Activated T-helper 17 cell treated with anti-CD3 and anti-CD28 coated beads, Interleukin-2, amount 50 U/mL, for 72 hours (primary cell): ENCODE data around the gene TGFB1. TPM values are rescaled to one million over a fixed set of nuclear protein-coding genes. Genes with fewer than 3 reads are reported as not detected.
A peak's percentile ranks its signal among the peaks of the same experiment; 100 is the strongest.
"Not testable (repeated sequence)": the region's sequence is repeated elsewhere in the genome, so short reads cannot be mapped to it uniquely, and the experiment has no call there.

Source experiments
- ATAC-seq: fragments of 150-1000 bp; cut with Tn5 transposase; replicated peaks from 2 replicates; pipeline ENCODE4 v1.10.0; 2021; ENCODE audit warnings: mild to moderate bottlenecking, moderate library complexity
- H3K27ac Mint-ChIP-seq: one replicate; pipeline ENCODE4 v1.8.0; 2022; ENCODE audit warnings: mixed read lengths
- H3K27me3 Mint-ChIP-seq: one replicate; pipeline ENCODE4 v1.8.0; 2022; ENCODE audit warnings: mixed read lengths
- H3K36me3 Mint-ChIP-seq: one replicate; pipeline ENCODE4 v1.8.0; 2022; ENCODE audit warnings: low read depth, mild to moderate bottlenecking, mixed read lengths
- H3K4me1 Mint-ChIP-seq: one replicate; pipeline ENCODE4 v1.8.0; 2022; ENCODE audit warnings: mixed read lengths
- H3K4me3 Mint-ChIP-seq: one replicate; pipeline ENCODE4 v1.8.0; 2022; ENCODE audit warnings: mild to moderate bottlenecking, mixed read lengths
- H3K9me3 Mint-ChIP-seq: one replicate; pipeline ENCODE4 v1.8.0; 2022; ENCODE audit warnings: mixed read lengths
- total RNA-seq, 2 donors: library from RNA; stranded (reverse); gene quantifications; one replicate each; pipeline ENCODE4 v1.2.3, GENCODE V29; 2022

The TGFB1 gene
- total RNA-seq, result 100 to 1,000 TPM; 107 to 158 TPM

DNA sequence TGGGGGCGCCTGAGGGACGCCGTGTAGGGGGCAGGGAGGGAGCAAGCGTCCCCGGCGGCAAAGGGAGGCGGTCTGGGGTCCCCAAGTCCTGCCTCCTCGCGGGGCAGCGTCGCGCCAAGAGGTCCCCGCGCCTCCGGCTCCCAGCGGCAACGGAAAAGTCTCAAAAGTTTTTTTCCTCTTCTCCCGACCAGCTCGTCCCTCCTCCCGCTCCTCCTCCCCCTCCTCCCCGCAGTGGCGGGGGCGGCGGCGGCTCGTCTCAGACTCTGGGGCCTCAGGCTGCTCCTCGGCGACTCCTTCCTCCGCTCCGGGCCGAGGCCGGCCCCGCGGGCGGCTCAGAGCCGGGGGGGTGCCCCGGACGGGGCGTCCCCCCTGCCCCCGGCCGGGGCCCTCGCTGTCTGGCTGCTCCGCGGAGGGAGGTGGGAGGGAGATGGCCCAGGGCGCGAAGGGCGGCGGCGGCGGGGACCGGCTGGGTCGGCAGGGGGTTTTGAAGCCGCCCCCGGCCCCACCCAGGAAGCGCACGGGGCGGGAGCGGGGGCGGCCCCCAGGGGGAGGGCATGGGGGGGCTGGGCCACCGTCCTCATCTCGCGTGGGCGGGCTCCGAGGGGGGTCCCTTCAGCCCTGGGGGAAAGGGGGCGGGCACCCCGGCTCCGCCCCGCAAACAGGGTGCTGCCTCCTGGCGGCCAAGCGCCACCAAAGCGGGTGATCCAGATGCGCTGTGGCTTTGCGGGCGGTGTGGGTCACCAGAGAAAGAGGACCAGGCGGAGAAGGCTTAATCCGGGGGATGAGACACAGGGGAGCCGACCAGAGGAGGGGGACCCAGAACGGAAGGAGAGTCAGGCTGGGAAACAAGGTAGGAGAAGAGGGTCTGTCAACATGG lies at the start of gene TGFB1:
Gene TGFB1, minus strand, starts transcription at position 457 of the 877 bp plus-strand sequence. CDS start 878 bp downstream, outside the sequence.
- Mint-ChIP-seq H3K4me3 (peak within 1 kb of the TSS; percentile 98), H3K27me3 (no peaks in the 10 kb centered on the region), H3K9me3 (no peaks in the 10 kb centered on the region), H3K4me1 (peaks cover 51% of the 10 kb centered on the region), H3K27ac (peak within 1 kb of the TSS; percentile 94), H3K36me3 (peaks cover 50% of the 10 kb centered on the region)
- peak; percentile 48 for ATAC-seq

DNA sequence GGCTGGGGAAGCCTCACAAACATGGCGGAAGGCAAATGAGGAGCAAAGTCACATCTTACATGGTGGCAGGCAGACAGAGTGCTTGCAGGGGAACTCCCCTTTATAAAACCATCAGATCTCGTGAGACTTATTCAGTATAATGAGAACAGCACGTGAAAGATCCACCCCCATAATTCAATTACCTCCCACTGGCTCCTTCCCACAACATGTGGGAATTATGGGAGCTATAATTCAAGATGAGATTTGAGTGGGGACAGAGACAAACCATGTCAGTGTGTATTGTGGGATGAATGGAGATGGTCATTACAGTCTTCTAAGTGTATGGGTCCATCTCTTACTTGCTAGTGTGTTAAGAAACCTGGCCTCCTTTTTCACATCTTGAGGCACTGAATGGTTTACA lies 48.3 kb upstream of the TGFB1 start:
- Mint-ChIP-seq H3K27ac (no peak overlapping the region), H3K9me3 (no peaks in the 10 kb centered on the region), H3K4me3 (no peak overlapping the region), H3K4me1 (peaks cover 14% of the 10 kb centered on the region), H3K36me3 (peaks cover 35% of the 10 kb centered on the region), H3K27me3 (no peaks in the 10 kb centered on the region)
- ATAC-seq, result no peak

DNA sequence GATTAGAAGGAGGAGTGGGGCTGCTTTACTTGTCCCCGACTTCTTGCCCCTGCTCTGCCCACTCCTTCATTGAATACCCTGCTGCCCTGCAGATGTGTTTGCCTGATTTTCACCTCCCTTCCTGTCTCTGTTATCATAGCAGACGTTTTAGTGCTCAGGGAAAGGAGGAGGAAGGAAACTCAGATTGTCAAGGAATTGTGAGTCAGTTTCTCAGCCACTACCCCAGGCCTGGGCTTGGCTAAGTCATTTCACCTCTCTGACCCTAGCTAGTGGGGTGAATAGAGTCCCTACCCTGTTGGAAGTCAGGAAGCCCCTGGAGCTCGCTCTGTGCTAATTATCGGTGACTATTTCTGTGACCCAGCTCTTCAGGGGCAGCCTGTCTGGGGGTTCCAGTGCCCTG lies 47.8 kb upstream of the TGFB1 start:
- no peaks in the 10 kb centered on the region for H3K9me3 Mint-ChIP-seq
- no peak for ATAC-seq
- H3K4me3 Mint-ChIP-seq, result no peak overlapping the region
- peak overlapping the region; percentile 21 for H3K27ac Mint-ChIP-seq
- H3K4me1 Mint-ChIP-seq, result peaks cover 14% of the 10 kb centered on the region
- peaks cover 36% of the 10 kb centered on the region for H3K36me3 Mint-ChIP-seq
- no peaks in the 10 kb centered on the region for H3K27me3 Mint-ChIP-seq

DNA sequence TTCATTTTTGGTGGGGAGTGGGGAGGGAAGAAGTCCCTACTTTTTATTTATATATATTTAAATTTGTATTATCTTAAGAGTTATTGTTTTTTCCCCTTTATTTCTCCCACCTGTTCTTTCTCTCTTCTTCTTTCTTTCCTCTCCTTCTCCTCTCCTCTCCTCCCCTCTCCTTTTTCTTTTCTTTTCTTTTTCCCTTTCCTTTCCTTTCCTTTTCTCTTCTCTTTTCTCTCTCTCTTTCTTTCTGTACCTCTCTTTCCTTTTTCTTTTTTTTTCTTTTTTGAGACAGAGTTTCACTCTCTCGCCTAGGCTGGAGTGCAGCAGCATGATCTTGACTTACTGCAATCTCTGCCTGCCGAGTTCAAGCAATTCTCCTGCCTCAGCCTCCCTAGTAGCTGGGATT lies 45.8 kb upstream of the TGFB1 start:
- Mint-ChIP-seq H3K4me1 (peaks cover 24% of the 10 kb centered on the region), H3K9me3 (no peaks in the 10 kb centered on the region), H3K27ac (peak overlapping the region; percentile 100), H3K36me3 (peaks cover 45% of the 10 kb centered on the region), H3K4me3 (peak overlapping the region; percentile 100), H3K27me3 (no peaks in the 10 kb centered on the region)
- ATAC-seq, result no peak

DNA sequence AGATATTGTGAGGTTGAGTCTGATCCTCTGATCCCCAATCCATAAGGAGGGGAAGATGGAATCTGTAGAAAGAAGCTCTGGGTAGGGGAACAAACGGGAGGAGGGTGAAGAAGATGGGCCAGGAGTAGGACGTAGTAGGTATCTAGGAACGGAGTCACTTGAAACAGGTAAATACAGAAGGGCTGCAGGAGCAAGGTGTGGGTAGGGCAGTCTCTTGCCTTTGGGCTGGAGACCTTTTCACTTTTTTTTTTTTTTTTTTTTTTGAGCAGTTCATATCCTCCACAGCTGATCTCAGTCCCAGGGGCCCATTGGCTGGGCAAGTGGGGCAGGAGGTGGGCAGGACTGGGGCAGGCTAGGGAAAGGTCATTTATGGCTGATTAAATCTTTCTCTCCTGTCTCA lies 45.4 kb upstream of the TGFB1 start:
- no peak for ATAC-seq
- peak overlapping the region; percentile 100 for H3K27ac Mint-ChIP-seq
- H3K36me3 Mint-ChIP-seq, result peaks cover 45% of the 10 kb centered on the region
- peaks cover 24% of the 10 kb centered on the region for H3K4me1 Mint-ChIP-seq
- no peaks in the 10 kb centered on the region for H3K27me3 Mint-ChIP-seq
- H3K9me3 Mint-ChIP-seq, result no peaks in the 10 kb centered on the region
- peak overlapping the region; percentile 100 for H3K4me3 Mint-ChIP-seq

DNA sequence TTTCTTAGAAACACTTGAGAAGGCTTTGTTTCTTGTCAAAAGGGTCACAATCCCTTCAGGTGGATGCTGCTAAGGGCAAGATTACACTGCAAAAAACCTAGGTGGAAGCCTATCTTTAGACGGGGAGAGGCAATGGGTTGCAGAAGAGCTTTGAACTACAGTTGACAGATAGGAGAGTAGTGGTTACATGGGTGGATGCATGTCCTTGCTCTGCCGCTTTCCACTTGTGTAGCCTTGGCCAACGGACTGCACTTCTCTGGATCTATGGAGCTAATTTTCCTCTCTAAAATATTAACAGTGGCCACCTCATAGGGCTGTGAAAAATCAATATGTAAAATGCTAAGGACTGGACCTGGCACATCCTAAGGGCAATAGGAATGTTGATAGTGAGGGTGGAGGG lies 44.9 kb upstream of the TGFB1 start:
- no peak for ATAC-seq
- Mint-ChIP-seq H3K4me3 (peak overlapping the region; percentile 100), H3K36me3 (peaks cover 45% of the 10 kb centered on the region), H3K27me3 (no peaks in the 10 kb centered on the region), H3K4me1 (peaks cover 24% of the 10 kb centered on the region), H3K27ac (peak overlapping the region; percentile 100), H3K9me3 (no peaks in the 10 kb centered on the region)

DNA sequence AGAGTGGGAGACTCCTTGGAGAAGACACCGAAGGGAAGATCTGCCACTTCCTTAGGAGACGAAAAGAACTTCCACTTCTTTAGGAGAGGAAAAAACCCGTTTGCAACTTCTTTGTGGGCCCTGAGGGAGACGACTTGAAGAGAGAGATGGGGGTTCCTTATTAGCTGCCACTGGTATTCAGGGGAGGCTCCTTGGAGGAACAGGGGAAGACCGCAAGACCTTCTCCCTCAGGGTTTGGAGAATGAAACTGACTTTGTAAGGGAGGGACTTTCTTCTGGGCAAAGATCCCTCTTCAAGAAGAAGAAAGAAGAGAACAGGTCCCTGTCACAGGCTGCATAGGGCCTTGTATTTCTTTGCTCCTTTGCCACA lies 44.3 kb upstream of the TGFB1 start:
- Mint-ChIP-seq H3K36me3 (peaks cover 48% of the 10 kb centered on the region), H3K9me3 (no peaks in the 10 kb centered on the region), H3K4me1 (peaks cover 24% of the 10 kb centered on the region), H3K4me3 (peak overlapping the region; percentile 100), H3K27me3 (no peaks in the 10 kb centered on the region), H3K27ac (peak overlapping the region; percentile 100)
- ATAC-seq, result no peak

DNA sequence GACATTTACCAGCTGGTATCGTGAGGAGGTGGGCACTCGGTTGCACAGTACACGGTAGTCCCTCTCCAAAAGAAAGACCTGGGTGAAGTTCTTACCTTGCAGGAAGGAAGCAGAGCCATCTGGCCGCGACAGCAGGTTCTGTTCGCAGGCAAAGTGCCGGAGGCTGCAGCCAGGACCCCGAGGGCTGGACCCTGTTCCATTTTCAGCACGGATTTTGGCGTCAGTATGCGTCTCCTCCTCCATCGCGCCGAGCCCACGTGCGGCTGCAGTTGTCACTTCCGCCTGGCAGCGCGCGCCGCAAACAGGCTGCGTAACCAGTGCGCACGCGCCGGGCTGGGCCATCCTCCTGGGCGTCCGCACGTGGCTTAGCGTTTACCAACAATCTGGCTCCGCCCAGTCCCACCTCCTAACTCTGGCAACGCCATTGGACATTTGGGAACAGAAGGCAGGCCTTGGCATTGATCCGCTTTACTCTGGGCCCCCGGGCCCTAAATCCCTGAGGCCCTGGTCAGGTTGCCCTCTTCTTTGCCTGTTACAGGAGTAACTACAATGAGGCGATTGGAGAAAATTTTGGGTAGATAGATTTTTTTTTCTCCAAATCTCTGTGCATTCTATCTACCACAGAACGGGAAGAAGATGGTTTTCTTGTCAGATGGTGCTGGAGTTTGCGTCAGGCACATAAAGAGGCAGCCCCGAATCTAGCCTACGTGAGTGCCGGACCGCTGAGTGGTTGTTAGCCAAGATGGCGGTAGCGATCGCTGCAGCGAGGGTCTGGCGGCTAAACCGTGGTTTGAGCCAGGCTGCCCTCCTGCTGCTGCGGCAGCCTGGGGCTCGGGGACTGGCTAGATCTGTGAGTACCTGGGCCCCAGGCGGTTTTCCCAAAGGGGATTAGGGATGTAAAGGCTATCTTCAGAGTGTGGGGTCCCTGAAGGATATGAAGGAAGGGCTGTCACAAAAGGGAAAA lies 43.6 kb upstream of the TGFB1 start, which contains the start of the genes BCKDHA and EXOSC5:
Gene BCKDHA, plus strand, starts transcription at position 733 of the 964 bp plus-strand sequence. Its CDS starts 10 bp downstream, at position 743.
Gene EXOSC5, minus strand, starts transcription at position 274 of the 964 bp plus-strand sequence. Its CDS starts 31 bp downstream, at position 243.
- H3K4me3 Mint-ChIP-seq, result peak within 1 kb of the TSS; percentile 100
- H3K36me3 Mint-ChIP-seq, result peaks cover 54% of the 10 kb centered on the region
- peaks cover 24% of the 10 kb centered on the region for H3K4me1 Mint-ChIP-seq
- no peaks in the 10 kb centered on the region for H3K9me3 Mint-ChIP-seq
- H3K27ac Mint-ChIP-seq, result peak within 1 kb of the TSS; percentile 100
- no peaks in the 10 kb centered on the region for H3K27me3 Mint-ChIP-seq
- ATAC-seq, result peak; percentile 100

DNA sequence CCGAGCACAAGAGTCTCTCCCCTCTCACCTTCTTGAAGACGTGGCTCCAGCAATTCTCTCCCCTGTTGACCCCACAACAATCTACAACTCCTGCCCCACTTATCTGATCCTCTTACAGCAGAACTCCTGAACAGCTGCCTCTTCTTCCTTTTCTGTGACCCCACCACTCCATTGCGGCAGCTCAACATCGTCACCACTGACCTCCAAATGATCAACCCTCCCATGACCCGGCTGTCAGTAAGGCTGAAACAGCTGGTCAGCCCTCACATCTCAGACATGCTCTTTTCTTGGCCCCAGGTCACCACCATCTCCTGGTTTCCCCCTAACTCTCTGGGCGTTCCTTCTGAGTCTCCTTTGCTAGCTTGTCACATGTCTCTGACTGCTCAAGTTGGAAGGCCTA lies 41.6 kb upstream of the TGFB1 start:
- ATAC-seq, result no peak
- Mint-ChIP-seq H3K4me1 (peaks cover 24% of the 10 kb centered on the region), H3K4me3 (peak overlapping the region; percentile 100), H3K9me3 (no peaks in the 10 kb centered on the region), H3K27me3 (no peaks in the 10 kb centered on the region), H3K27ac (peak overlapping the region; percentile 100), H3K36me3 (peaks cover 67% of the 10 kb centered on the region)

DNA sequence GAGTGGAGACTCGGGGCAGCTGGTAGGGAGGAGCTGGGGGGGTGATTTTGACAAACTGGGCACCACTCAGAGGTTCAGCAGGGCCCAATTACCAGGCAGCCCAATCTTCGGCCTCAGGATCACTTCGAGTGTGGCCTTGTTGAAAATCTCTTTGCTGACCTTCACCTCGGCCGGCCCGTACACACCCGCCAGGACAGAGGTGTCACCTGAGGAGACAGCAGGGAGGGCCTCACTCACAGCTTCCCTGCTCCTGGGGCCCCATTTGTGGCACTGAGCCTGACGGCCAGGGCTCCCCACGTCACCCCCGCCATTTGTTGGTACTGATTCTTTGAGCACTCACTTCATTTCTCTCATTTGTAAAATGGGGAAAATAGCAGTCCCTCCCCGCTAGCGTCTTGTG lies 39.1 kb upstream of the TGFB1 start:
- no peak overlapping the region for H3K27ac Mint-ChIP-seq
- H3K9me3 Mint-ChIP-seq, result no peaks in the 10 kb centered on the region

DNA sequence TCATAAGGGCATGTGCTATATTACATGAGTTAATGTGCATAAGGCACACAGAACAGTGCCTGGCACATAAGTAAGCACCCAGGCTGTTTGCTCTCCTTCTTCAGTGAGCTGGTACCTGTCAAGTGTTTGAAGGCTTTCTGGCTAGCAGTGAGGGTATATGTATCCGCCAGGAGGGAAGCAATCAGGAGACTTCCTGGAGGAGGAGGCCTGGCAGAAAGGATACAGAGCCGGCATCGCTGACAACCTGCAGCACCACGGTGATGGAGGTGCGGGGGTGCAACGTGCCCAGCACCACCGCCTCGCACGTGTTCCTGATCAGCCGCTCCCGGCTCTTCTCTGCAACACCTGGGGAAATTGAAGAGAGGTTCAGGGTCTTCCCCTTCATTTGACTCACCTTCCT lies 37.9 kb upstream of the TGFB1 start:
- Mint-ChIP-seq H3K4me3 (no peak overlapping the region), H3K27ac (no peak overlapping the region), H3K9me3 (no peaks in the 10 kb centered on the region), H3K4me1 (peaks cover 10% of the 10 kb centered on the region), H3K27me3 (no peaks in the 10 kb centered on the region), H3K36me3 (peaks cover 71% of the 10 kb centered on the region)
- no peak for ATAC-seq

More for the DNA sequence above, 39.1 kb upstream of the TGFB1 start:
- Mint-ChIP-seq H3K4me1 (peaks cover 11% of the 10 kb centered on the region), H3K27me3 (no peaks in the 10 kb centered on the region), H3K36me3 (peaks cover 71% of the 10 kb centered on the region), H3K4me3 (no peak overlapping the region)
- ATAC-seq, result no peak

DNA sequence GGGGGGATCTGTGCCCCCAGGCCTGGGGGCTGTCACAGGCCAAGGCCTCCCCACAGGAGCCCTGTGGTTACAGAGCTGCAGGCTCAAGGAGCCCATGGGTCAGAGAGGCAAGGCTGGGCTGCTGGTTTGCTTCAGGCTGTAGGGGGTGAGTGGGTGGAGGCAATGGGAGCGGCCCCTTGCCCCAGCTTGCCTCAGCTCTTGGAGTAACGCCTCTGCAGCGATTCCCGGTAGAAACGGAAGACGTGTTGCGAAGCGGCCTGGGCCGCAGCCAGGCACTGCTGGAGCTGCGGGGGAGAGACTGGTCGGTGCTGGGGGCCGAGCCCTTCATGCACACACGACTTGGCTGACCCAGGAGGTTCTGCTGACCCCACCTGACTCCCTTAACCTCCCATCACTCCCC lies 32.7 kb upstream of the TGFB1 start:
- ATAC-seq, result no peak
- H3K4me3 Mint-ChIP-seq, result no peak overlapping the region
- peaks cover 5% of the 10 kb centered on the region for H3K4me1 Mint-ChIP-seq
- peak overlapping the region; percentile 38 for H3K27ac Mint-ChIP-seq
- H3K9me3 Mint-ChIP-seq, result no peaks in the 10 kb centered on the region
- H3K36me3 Mint-ChIP-seq, result peaks cover 59% of the 10 kb centered on the region
- H3K27me3 Mint-ChIP-seq, result no peaks in the 10 kb centered on the region

DNA sequence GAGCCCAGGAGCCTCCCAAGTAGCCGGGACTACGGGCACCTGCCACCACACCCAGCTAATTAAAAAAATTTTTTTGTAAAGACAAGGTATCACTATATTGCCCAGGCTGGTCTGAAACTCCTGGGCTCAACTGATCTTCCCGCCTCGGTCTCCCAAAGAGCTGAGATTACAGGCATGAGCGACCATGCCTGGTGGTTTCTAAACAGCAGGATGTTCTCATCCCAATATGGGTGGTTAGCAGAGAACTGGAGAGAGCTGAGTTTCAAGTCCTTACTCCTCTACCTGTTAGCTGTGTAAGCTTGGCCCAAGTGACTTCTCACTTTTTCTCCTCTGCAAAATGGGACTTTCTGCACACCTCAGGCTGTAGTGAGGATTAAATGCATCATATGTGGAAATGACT lies 30.6 kb upstream of the TGFB1 start:
- Mint-ChIP-seq H3K4me3 (no peak overlapping the region), H3K27ac (no peak overlapping the region), H3K9me3 (no peaks in the 10 kb centered on the region), H3K36me3 (peaks cover 38% of the 10 kb centered on the region), H3K4me1 (peaks cover 5% of the 10 kb centered on the region), H3K27me3 (no peaks in the 10 kb centered on the region)
- no peak for ATAC-seq

DNA sequence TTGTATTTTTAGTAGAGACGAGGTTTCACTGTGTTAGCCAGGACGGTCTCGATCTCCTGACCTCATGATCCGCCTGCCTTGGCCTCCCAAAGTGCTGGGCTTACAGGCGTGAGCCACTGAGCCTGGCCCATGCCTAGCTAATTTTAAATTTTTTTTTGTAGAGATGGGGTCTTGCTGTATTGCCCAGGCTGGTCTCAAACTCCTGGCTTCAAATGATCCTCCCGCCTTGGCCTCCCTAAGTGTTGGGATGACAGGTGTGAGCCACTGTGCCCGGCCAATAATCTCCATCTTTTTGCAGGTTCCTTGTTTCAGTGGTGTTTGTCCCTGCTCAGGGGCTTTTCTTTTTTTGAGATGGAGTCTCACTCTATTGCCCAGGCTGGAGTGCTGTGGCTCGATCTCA lies 27.8 kb upstream of the TGFB1 start:
- Mint-ChIP-seq H3K4me1 (peaks cover 17% of the 10 kb centered on the region), H3K36me3 (peaks cover 15% of the 10 kb centered on the region)
- not testable (repeated sequence) for H3K27me3 Mint-ChIP-seq, H3K9me3 Mint-ChIP-seq, H3K27ac Mint-ChIP-seq, ATAC-seq, H3K4me3 Mint-ChIP-seq
